PC-3 (cell line): ENCODE measurements around the gene RPL35. TPM values are rescaled to one million over a fixed set of nuclear protein-coding genes. Genes with fewer than 3 reads are reported as not detected.
A peak's percentile ranks its signal among the peaks of the same experiment; 100 is the strongest.
"Not testable (repeated sequence)": the region's sequence is repeated elsewhere in the genome, so short reads cannot be mapped to it uniquely, and the experiment has no call there.

Experiments
- ATAC-seq: fragments of 200-7000 bp; cut with Tn5 transposase; 2 replicates; pipeline ENCODE4 v1.9.1; 2020; ENCODE audit warnings: mild to moderate bottlenecking, moderate library complexity
- BruUV-seq: library from RNA; stranded (reverse); fragments of 400-500 nt; replicated peaks from 2 replicates; lab custom pipeline; 2021; lab: Mats Ljungman, UMichigan
- CTCF ChIA-PET: fragments of 300-600 bp; sonication (Branson Sonifier 250); formaldehyde crosslinking; loops from one replicate; lab custom pipeline; 2022; ENCODE audit warnings: antibody characterized with exemption; lab: Charles Lee
- POLR2A ChIA-PET: fragments of 300-600 bp; sonication (Branson Sonifier 250); formaldehyde crosslinking; loops from one replicate; lab custom pipeline; 2022; ENCODE audit warnings: antibody characterized with exemption; ENCODE audit not compliant: unreplicated experiment; lab: Charles Lee
- DNase-seq: peaks from one replicate; pipeline ENCODE4 v3.0.0-alpha.2; 2015
- H2AFZ ChIP-seq: fragments of 300-600 bp; sonication (generic); 2 replicates; pipeline ENCODE4 v1.6.0; 2016; ENCODE audit warnings: antibody characterized with exemption, low read length
- H3F3A ChIP-seq: fragments of 300-600 bp; sonication (generic); one replicate; pipeline ENCODE4 v1.6.0; 2017; ENCODE audit warnings: antibody characterized with exemption, low read length, control low read depth, mild to moderate bottlenecking; ENCODE audit not compliant: unreplicated experiment
- H3K27ac ChIP-seq: fragments of 300-600 bp; sonication (generic); 2 replicates; pipeline ENCODE4 v1.5.1; 2016; ENCODE audit warnings: mild to moderate bottlenecking, low read length
- H3K27me3 ChIP-seq: fragments of 300-600 bp; sonication (generic); 2 replicates; pipeline ENCODE4 v1.6.1; 2016; ENCODE audit warnings: low read length, mixed read lengths
- H3K36me3 ChIP-seq: fragments of 300-600 bp; sonication (generic); 2 replicates; pipeline ENCODE4 v1.6.1; 2016; ENCODE audit warnings: low read depth, mixed run types, low read length, mixed read lengths
- H3K4me1 ChIP-seq: fragments of 300-600 bp; sonication (generic); 2 replicates; pipeline ENCODE4 v1.5.1; 2016; ENCODE audit warnings: low read length; ENCODE audit not compliant: insufficient read depth
- H3K4me2 ChIP-seq: fragments of 300-600 bp; sonication (generic); 2 replicates; pipeline ENCODE4 v1.6.0; 2016; ENCODE audit warnings: low read length
- H3K4me3 ChIP-seq: fragments of 300-600 bp; sonication (generic); 2 replicates; pipeline ENCODE4 v1.5.1; 2016; ENCODE audit warnings: mild to moderate bottlenecking, low read length, mixed read lengths
- H3K79me2 ChIP-seq: fragments of 300-600 bp; sonication (generic); 2 replicates; pipeline ENCODE4 v1.6.1; 2017; ENCODE audit warnings: low read length, mixed read lengths
- H3K9ac ChIP-seq: fragments of 300-600 bp; sonication (generic); 2 replicates; pipeline ENCODE4 v1.6.0; 2016; ENCODE audit warnings: mild to moderate bottlenecking, low read length
- H3K9me2 ChIP-seq: fragments of 300-600 bp; sonication (generic); replicated peaks from 2 replicates; pipeline ENCODE4 v1.6.1; 2016; ENCODE audit warnings: mixed run types, low read length, mixed read lengths
- H3K9me3 ChIP-seq: fragments of 300-600 bp; sonication (generic); 2 replicates; pipeline ENCODE4 v1.6.1; 2016; ENCODE audit warnings: low read length, mixed read lengths
- H4K20me1 ChIP-seq: fragments of 300-600 bp; sonication (generic); 2 replicates; pipeline ENCODE4 v1.6.1; 2016; ENCODE audit warnings: low read length, mixed read lengths
- CTCF ChIP-seq: fragments of 300-600 bp; sonication (generic); conservative IDR thresholded peaks from 2 replicates; pipeline ENCODE4 v1.5.1; 2017; ENCODE audit warnings: antibody characterized with exemption, low read depth, mild to moderate bottlenecking, low read length
- EZH2 ChIP-seq: fragments of 300-600 bp; sonication (generic); IDR thresholded peaks from one replicate; pipeline ENCODE4 v1.6.1; 2017; ENCODE audit warnings: antibody characterized with exemption, mild to moderate bottlenecking, low read length; ENCODE audit not compliant: unreplicated experiment
- EZH2phosphoT487 ChIP-seq: fragments of 300-600 bp; sonication (generic); IDR thresholded peaks from 2 replicates; pipeline ENCODE4 v1.6.1; 2018; ENCODE audit warnings: mild to moderate bottlenecking, antibody characterized with exemption, low read length, borderline replicate concordance
- intact Hi-C: fragments of 100-400 bp; cut with micrococcal nuclease; formaldehyde crosslinking; loops from 2 replicates; pipeline ENCODE4 v1.9.0; 2023
- total RNA-seq: library from RNA; depleted of rRNA; stranded (reverse); fragments of >200 nt; gene quantifications from 2 replicates; pipeline ENCODE4 v1.2.3, GENCODE V29; 2014

The RPL35 gene
- total RNA-seq, 1 experiment from 2014 or later = 2,242 TPM

- TF ChIP-seq EZH2 (no peak), CTCF (peak; percentile 54)
- Histone ChIP-seq H3K4me2 (no peak overlapping the region), H3K36me3 (no peaks in the 10 kb centered on the region), H3K9me3 (no peaks in the 10 kb centered on the region), H3K4me1 (peaks cover 2% of the 10 kb centered on the region), H3F3A (no peaks in the 10 kb centered on the region), H3K4me3 (no peak overlapping the region), H2AFZ (no peak overlapping the region), H3K79me2 (no peaks in the 10 kb centered on the region), H3K9ac (no peak overlapping the region), H3K27ac (no peak overlapping the region), H3K27me3 (no peaks in the 10 kb centered on the region), H3K9me2 (no peaks in the 10 kb centered on the region), H4K20me1 (no peaks in the 10 kb centered on the region)
- ChIA-PET POLR2A (no interaction called here), CTCF (interaction anchor here (0.9 kb wide), 1 partner anchor 61 kb away, joined by 3 read pairs; no protein-coding TSS in a partner anchor)
- no TSS peak for BruUV-seq
- ATAC-seq (no peak), DNase-seq (no peak)
- intact Hi-C loops = no loop called here
Observed at GRCh38 chr9:124840300-124840833, 21.4 kb downstream of the RPL35 start.

GRCh38 chr9:124839612-124840299, 22.0 kb downstream of the RPL35 start:
- ChIA-PET POLR2A (no interaction called here), CTCF (interaction anchor here (0.9 kb wide), 1 partner anchor 60 kb away, joined by 3 read pairs; no protein-coding TSS in a partner anchor)
- BruUV-seq = no TSS peak
- Histone ChIP-seq H3K4me3 (no peak overlapping the region), H3K9me2 (no peaks in the 10 kb centered on the region), H3K27ac (no peak overlapping the region), H3K4me2 (no peak overlapping the region), H3K36me3 (no peaks in the 10 kb centered on the region), H2AFZ (no peak overlapping the region), H4K20me1 (no peaks in the 10 kb centered on the region), H3K4me1 (peaks cover 8% of the 10 kb centered on the region), H3K9me3 (no peaks in the 10 kb centered on the region), H3F3A (no peaks in the 10 kb centered on the region), H3K27me3 (no peaks in the 10 kb centered on the region), H3K9ac (no peak overlapping the region), H3K79me2 (no peaks in the 10 kb centered on the region)
- ATAC-seq (no peak), DNase-seq (peak; percentile 31)
- TF ChIP-seq EZH2 (no peak), EZH2phosphoT487 (no peak), CTCF (peak; percentile 47)
- intact Hi-C loops = no loop called here

DNA sequence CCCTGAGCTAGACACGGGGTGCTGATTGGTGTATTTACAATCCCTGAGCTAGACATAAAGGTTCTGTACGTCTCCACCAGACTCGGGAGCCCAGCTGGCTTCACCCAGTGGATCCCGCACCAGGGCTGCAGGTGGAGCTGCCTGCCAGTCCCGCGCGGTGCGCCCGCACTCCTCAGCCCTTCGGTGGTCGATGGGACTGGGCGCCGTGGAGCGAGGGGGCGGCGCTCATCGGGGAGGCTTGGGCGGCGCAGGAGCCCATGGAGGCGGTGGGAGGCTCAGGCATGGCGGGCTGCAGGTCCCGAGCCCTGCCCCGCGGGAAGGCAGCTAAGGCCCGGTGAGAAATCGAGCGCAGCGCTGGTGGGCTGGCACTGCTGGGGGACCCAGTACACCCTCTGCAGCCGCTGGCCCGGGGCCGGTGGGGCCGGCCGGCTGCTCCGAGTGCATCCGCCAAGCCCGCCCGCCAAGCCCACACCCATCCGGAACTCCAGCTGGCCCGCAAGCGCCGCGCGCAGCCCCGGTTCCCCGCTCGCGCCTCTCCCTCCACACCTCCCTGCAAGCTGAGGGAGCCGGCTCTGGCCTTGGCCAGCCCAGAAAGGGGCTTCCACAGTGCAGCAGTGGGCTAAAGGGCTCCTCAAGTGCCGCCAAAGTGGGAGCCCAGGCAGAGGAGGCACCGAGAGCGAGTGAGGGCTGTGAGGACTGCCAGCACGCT, 23.0 kb downstream of the RPL35 start:
- ATAC-seq, H4K20me1 ChIP-seq, H3K9ac ChIP-seq, H3K9me2 ChIP-seq, POLR2A ChIA-PET, intact Hi-C loops, H3K4me2 ChIP-seq, H3K4me3 ChIP-seq, H3K27ac ChIP-seq, H3K27me3 ChIP-seq, H3K36me3 ChIP-seq, CTCF ChIA-PET, H3K79me2 ChIP-seq, H3K9me3 ChIP-seq, DNase-seq, H2AFZ ChIP-seq, H3F3A ChIP-seq, BruUV-seq: not testable (repeated sequence)
- peaks cover 18% of the 10 kb centered on the region for H3K4me1 ChIP-seq

GRCh38 chr9:124838132-124838531, 23.6 kb downstream of the RPL35 start:
- H3K9ac ChIP-seq, H3K79me2 ChIP-seq, H4K20me1 ChIP-seq, H3K27me3 ChIP-seq, POLR2A ChIA-PET, H3K4me3 ChIP-seq, H3K36me3 ChIP-seq, H3K27ac ChIP-seq, H3K9me3 ChIP-seq, H2AFZ ChIP-seq, H3K4me2 ChIP-seq, BruUV-seq, H3K9me2 ChIP-seq, intact Hi-C loops, H3F3A ChIP-seq, ATAC-seq, DNase-seq, CTCF ChIA-PET: not testable (repeated sequence)
- peaks cover 19% of the 10 kb centered on the region for H3K4me1 ChIP-seq
